GM12878 (cell line): ENCODE results near the gene TMPRSS9. TPM values are rescaled to one million over a fixed set of nuclear protein-coding genes. Genes with fewer than 3 reads are reported as not detected.

ENCODE experiments used
- ATAC-seq: fragments of 200-7000 bp; cut with Tn5 transposase; 3 replicates; pipeline ENCODE4 v1.9.1; 2020; ENCODE audit warnings: mild to moderate bottlenecking, moderate library complexity
- BruUV-seq: library from RNA; stranded (reverse); fragments of 400-500 nt; replicated peaks from 2 replicates; lab custom pipeline; 2021; lab: Mats Ljungman, UMichigan
- CTCF ChIA-PET: fragments of 300-600 bp; sonication (Branson Sonifier 250); formaldehyde crosslinking; extraction: SDS; loops from one replicate; lab custom pipeline; 2021; ENCODE audit warnings: inconsistent platforms; lab: Yijun Ruan, JAX
- POLR2A ChIA-PET: fragments of 350-600 bp; formaldehyde crosslinking; extraction: SDS; loops from one replicate; lab custom pipeline; 2021; ENCODE audit warnings: inconsistent platforms; lab: Charles Lee
- RAD21 ChIA-PET: fragments of 300-600 bp; sonication (Branson Sonifier 250); formaldehyde crosslinking; loops from one replicate; lab custom pipeline; 2023; ENCODE audit warnings: antibody characterized with exemption; ENCODE audit not compliant: unreplicated experiment; lab: Charles Lee
- SMC1A ChIA-PET: fragments of 300-600 bp; sonication (Branson Sonifier 250); formaldehyde crosslinking; loops from one replicate; lab custom pipeline; 2023; ENCODE audit not compliant: unreplicated experiment, uncharacterized antibody; lab: Charles Lee
- DNase-seq: peaks from one replicate; pipeline ENCODE4 v3.0.0-alpha.2; 2011; ENCODE audit warnings: low read depth, low spot score
- FAIRE-seq: peaks from 3 replicates; lab custom pipeline; 2011; peaks lifted over from hg19 to GRCh38; lab: Jason Lieb, UNC
- H2AFZ ChIP-seq: 2 replicates; pipeline ENCODE4 v1.6.0; 2011; ENCODE audit warnings: low read depth, low read length, control low read depth; ENCODE audit not compliant: control insufficient read depth
- H3K27ac ChIP-seq: 2 replicates; pipeline ENCODE4 v1.5.1; 2011; ENCODE audit warnings: control low read depth; ENCODE audit not compliant: control insufficient read depth, insufficient read depth
- H3K27me3 ChIP-seq, 2 experiments: replicated peaks in 1 of 2; 2 replicates each; pipeline versions ENCODE4 v1.6.0 to v1.6.1; 2011; ENCODE audit warnings: low read length in 1 of 2; ENCODE audit not compliant: control insufficient read depth in 2 of 2, insufficient read depth in 2 of 2
- H3K36me3 ChIP-seq, 2 experiments: 2 replicates each; pipeline ENCODE4 v1.5.1; 2011; ENCODE audit warnings: low read length in 1 of 2; ENCODE audit not compliant: control insufficient read depth in 2 of 2, insufficient read depth in 2 of 2
- H3K4me1 ChIP-seq: 2 replicates; pipeline ENCODE4 v1.6.1; 2011; ENCODE audit warnings: mild to moderate bottlenecking, low read length, moderate library complexity, mixed read lengths; ENCODE audit not compliant: control insufficient read depth, insufficient read depth
- H3K4me2 ChIP-seq: 2 replicates; pipeline ENCODE4 v1.6.0; 2011; ENCODE audit warnings: control low read depth; ENCODE audit not compliant: control insufficient read depth, insufficient read depth
- H3K4me3 ChIP-seq: fragments of 200-600 bp; sonication (generic); 2 replicates; pipeline ENCODE4 v1.5.1; 2016
- H3K79me2 ChIP-seq: 2 replicates; pipeline ENCODE4 v1.6.0; 2011; ENCODE audit warnings: low read length; ENCODE audit not compliant: control insufficient read depth, insufficient read depth
- H3K9ac ChIP-seq: 2 replicates; pipeline ENCODE4 v1.8.0; 2011; ENCODE audit warnings: low read length, control low read depth, mixed read lengths; ENCODE audit not compliant: control insufficient read depth, insufficient read depth
- H3K9me3 ChIP-seq: replicated peaks from 3 replicates; pipeline ENCODE4 v1.5.1; 2011; ENCODE audit warnings: mild to moderate bottlenecking, low read length; ENCODE audit not compliant: control insufficient read depth, insufficient read depth
- H4K20me1 ChIP-seq: 2 replicates; pipeline ENCODE4 v1.6.0; 2011; ENCODE audit not compliant: control insufficient read depth, insufficient read depth
- ATF2 ChIP-seq: IDR thresholded peaks from 2 replicates; pipeline ENCODE4 v1.6.1; 2012; ENCODE audit warnings: low read length, inconsistent platforms
- CBX3 ChIP-seq: fragments of 200-600 bp; sonication (generic); IDR thresholded peaks from 2 replicates; pipeline ENCODE4 v1.6.1; 2016; ENCODE audit warnings: low read depth, borderline replicate concordance
- CHD4 ChIP-seq: fragments of 200-600 bp; sonication (generic); IDR thresholded peaks from 2 replicates; pipeline ENCODE4 v1.6.1; 2016; ENCODE audit warnings: mild to moderate bottlenecking
- CUX1 ChIP-seq: IDR thresholded peaks from 2 replicates; pipeline ENCODE4 v1.6.1; 2012; ENCODE audit warnings: improper control_type of control experiment, low read depth, low read length; ENCODE audit not compliant: insufficient replicate concordance
- DPF2 ChIP-seq: fragments of 450-650 bp; IDR thresholded peaks from 2 replicates; pipeline ENCODE4 v1.6.1; 2017; ENCODE audit warnings: mild to moderate bottlenecking
- HDAC6 ChIP-seq: fragments of 200-600 bp; sonication (generic); IDR thresholded peaks from one replicate; pipeline ENCODE4 v1.8.0; 2017; ENCODE audit warnings: antibody characterized with exemption; ENCODE audit not compliant: unreplicated experiment
- IRF3 ChIP-seq: fragments of 450-650 bp; IDR thresholded peaks from 2 replicates; pipeline ENCODE4 v1.6.1; 2014; ENCODE audit warnings: mild to moderate bottlenecking
- JUND ChIP-seq: IDR thresholded peaks from 2 replicates; pipeline ENCODE4 v1.6.1; 2012; ENCODE audit warnings: low read depth, mild to moderate bottlenecking, low read length, improper control_type of control experiment, moderate library complexity
- KDM1A ChIP-seq: fragments of 200-600 bp; sonication (generic); IDR thresholded peaks from 2 replicates; pipeline ENCODE4 v1.6.1; 2016; ENCODE audit warnings: borderline replicate concordance
- MTA2 ChIP-seq: fragments of 450-650 bp; IDR thresholded peaks from 2 replicates; pipeline ENCODE4 v1.6.1; 2016; ENCODE audit warnings: low read depth, mild to moderate bottlenecking, moderate library complexity
- NFYA ChIP-seq: IDR thresholded peaks from 2 replicates; pipeline ENCODE4 v1.6.1; 2011; ENCODE audit warnings: low read depth, mild to moderate bottlenecking, low read length, improper control_type of control experiment, borderline replicate concordance
- NR2C2 ChIP-seq: IDR thresholded peaks from 2 replicates; pipeline ENCODE4 v1.6.1; 2011; ENCODE audit warnings: borderline replicate concordance, low read depth; ENCODE audit not compliant: control insufficient read depth, insufficient read length
- RB1 ChIP-seq: fragments of 450-650 bp; formaldehyde crosslinking; IDR thresholded peaks from 2 replicates; pipeline ENCODE4 v1.6.1; 2017; ENCODE audit warnings: mild to moderate bottlenecking, borderline replicate concordance
- SMAD1 ChIP-seq: fragments of 450-650 bp; IDR thresholded peaks from 2 replicates; pipeline ENCODE4 v1.6.1; 2018; ENCODE audit warnings: mild to moderate bottlenecking, low read depth; ENCODE audit not compliant: partially characterized antibody
- SPI1 ChIP-seq: IDR thresholded peaks from 2 replicates; pipeline ENCODE4 v1.6.1; 2011; ENCODE audit warnings: low read depth, mild to moderate bottlenecking, low read length, moderate library complexity, borderline replicate concordance; ENCODE audit not compliant: insufficient read depth
- TBL1XR1 ChIP-seq: IDR thresholded peaks from 2 replicates; pipeline ENCODE4 v1.6.1; 2012; ENCODE audit warnings: low read depth, low read length, improper control_type of control experiment
- TCF7 ChIP-seq: IDR thresholded peaks from 2 replicates; pipeline ENCODE4 v1.6.1; 2014; ENCODE audit warnings: antibody characterized with exemption, borderline replicate concordance
- ZNF384 ChIP-seq: IDR thresholded peaks from 2 replicates; pipeline ENCODE4 v1.6.1; 2012; ENCODE audit warnings: low read depth, mild to moderate bottlenecking, low read length, improper control_type of control experiment, borderline replicate concordance
- WGBS: methylation state at CpG from one replicate; pipeline ENCODE4 v1.1.6; 2016; ENCODE audit warnings: low lambda C conversion rate; ENCODE audit not compliant: insufficient replicate concordance, insufficient coverage; ENCODE audit errors: missing lambda C conversion rate; 5-methylcytosine and 5-hydroxymethylcytosine counted together
- in situ Hi-C: fragments of 300-500 bp; cut with MboI; formaldehyde crosslinking; loops from 9 replicates; pipeline ENCODE4 v1.14.3; 2018; ENCODE audit warnings: mixed read lengths
- intact Hi-C: fragments of 100-400 bp; cut with micrococcal nuclease; formaldehyde crosslinking; loops from one replicate; pipeline ENCODE4 v1.14.2; 2022; ENCODE audit not compliant: unreplicated experiment
- polyA plus RNA-seq, 11 experiments: library from polyadenylated mRNA; depleted of rRNA in 4 of 11; unstranded in 6 of 11; stranded (reverse) in 5 of 11; fragments of >200 nt; fragmentation: Nextera tagmentation in 4 of 11; fragmentation: Illumina TruSeq in 1 of 11; extraction: Ambion mirVana in 4 of 11; extraction: Trizol in 1 of 11; gene quantifications; 1 replicate in 1 of 11; 2 replicates in 10 of 11; pipeline versions ENCODE4 v1.2.1 to v1.2.3, GENCODE V29; 2011 to 2016; ENCODE audit warnings: inconsistent platforms in 2 of 11, missing spikeins in 2 of 11, low read depth in 1 of 11
- total RNA-seq, 4 experiments: library from RNA; depleted of rRNA in 3 of 4; stranded (reverse); fragments of >200 nt in 3 of 4; fragmentation: Illumina TruSeq in 1 of 4; extraction: Trizol in 1 of 4; gene quantifications; 2 replicates each; pipeline versions ENCODE4 v1.2.1 to v1.2.3, GENCODE V29; 2013 to 2021

The TMPRSS9 gene
- total and polyA plus RNA-seq, 10 of the 15 experiments (the other 5 are each of a cell fraction or from before 2014, with no cell fraction given): 0.24 TPM; not detected in 9

GRCh38 chr19:2311093-2311492 lies 49.0 kb upstream of the TMPRSS9 start:
- intact Hi-C loops: no loop called here
- no peak overlapping the region for H2AFZ ChIP-seq
- SMC1A ChIA-PET: interaction anchor here (1.3 kb wide), 1 partner anchor 37 kb away, joined by 3 read pairs; no protein-coding TSS in a partner anchor
- TF ChIP-seq IRF3 (no peak), SMAD1 (no peak), ATF2 (no peak), TCF7 (no peak), CBX3 (no peak), CHD4 (no peak), HDAC6 (no peak), KDM1A (no peak), SPI1 (no peak), DPF2 (no peak), JUND (no peak), MTA2 (no peak), ZNF384 (no peak), CUX1 (no peak), NR2C2 (no peak), RB1 (no peak), NFYA (no peak), TBL1XR1 (no peak)
- TF ChIP-seq, all 136 proteins: peak for 0
- no peak overlapping the region for H3K4me2 ChIP-seq
- 43% methylated on average over 4 of the region's 4 CpGs for WGBS
- H3K9ac ChIP-seq: no peak overlapping the region
- H3K36me3 ChIP-seq: no peaks in the 10 kb centered on the region
- H3K4me1 ChIP-seq: no peaks in the 10 kb centered on the region
- no peak for ATAC-seq
- peaks cover 6% of the 10 kb centered on the region; the same call in 1 of the 3 replicates for H3K9me3 ChIP-seq
- H4K20me1 ChIP-seq: no peaks in the 10 kb centered on the region
- H3K27me3 ChIP-seq: peaks cover 5 to 6% of the 10 kb centered on the region in 2 experiments; a peak in 3 of 4 replicates
- no peak for FAIRE-seq
- ChIA-PET RAD21 (no interaction called here), CTCF (no interaction called here), POLR2A (no interaction called here)
- H3K27ac ChIP-seq: no peak overlapping the region
- BruUV-seq: no TSS peak
- DNase-seq: no peak
- in situ Hi-C loops: no loop called here
- H3K79me2 ChIP-seq: no peaks in the 10 kb centered on the region
- H3K4me3 ChIP-seq: no peak overlapping the region
